Loucy (cell line): Measurements from ENCODE around the gene PAAF1.

Experiments used
- CTCF ChIP-seq: fragments of 200-600 bp; sonication (generic); conservative IDR thresholded peaks from 2 replicates; pipeline ENCODE4 v1.5.1; 2014; ENCODE audit warnings: mild to moderate bottlenecking, antibody characterized with exemption, low read length
- EZH2phosphoT487 ChIP-seq: fragments of 200-600 bp; IDR thresholded peaks from 2 replicates; pipeline ENCODE4 v1.6.1; 2018; ENCODE audit warnings: antibody characterized with exemption, mild to moderate bottlenecking, moderate library complexity, borderline replicate concordance

GRCh38 chr11:73945396-73945795 lies 68.6 kb downstream of the PAAF1 start:
- TF ChIP-seq CTCF: no peak
- no peak for TF ChIP-seq EZH2phosphoT487
